Panc1 (cell line): ENCODE data around the gene GLIS1. TPM values are rescaled to one million over a fixed set of nuclear protein-coding genes. Genes with fewer than 3 reads are reported as not detected.

Source experiments
- ATAC-seq: fragments of 200-7000 bp; cut with Tn5 transposase; 2 replicates; pipeline ENCODE4 v1.9.1; 2020; ENCODE audit warnings: mild to moderate bottlenecking, moderate library complexity
- BruUV-seq: library from RNA; stranded (reverse); fragments of 400-500 nt; replicated peaks from 2 replicates; lab custom pipeline; 2021; lab: Mats Ljungman, UMichigan
- CTCF ChIA-PET: fragments of 300-600 bp; sonication (Branson Sonifier 250); formaldehyde crosslinking; loops from one replicate; lab custom pipeline; 2022; ENCODE audit warnings: antibody characterized with exemption; lab: Charles Lee
- POLR2A ChIA-PET: fragments of 300-600 bp; sonication (Branson Sonifier 250); formaldehyde crosslinking; loops from one replicate; lab custom pipeline; 2022; ENCODE audit warnings: antibody characterized with exemption; lab: Charles Lee
- DNase-seq: peaks from one replicate; pipeline ENCODE4 v3.0.0-alpha.2; 2010; ENCODE audit warnings: low read depth, low spot score
- H3K27ac ChIP-seq: 2 replicates; pipeline ENCODE4 v1.5.1; 2011; ENCODE audit warnings: mild to moderate bottlenecking, low read length, inconsistent platforms
- H3K27me3 ChIP-seq: fragments of 200-500 bp; sonication (Bioruptor generic); 2 replicates; pipeline ENCODE4 v1.6.0; 2014; ENCODE audit warnings: low read length, inconsistent platforms; ENCODE audit not compliant: control insufficient read depth, insufficient read depth
- H3K36me3 ChIP-seq: fragments of 200-500 bp; sonication (Bioruptor generic); 2 replicates; pipeline ENCODE4 v1.5.1; 2014; ENCODE audit warnings: inconsistent platforms, mild to moderate bottlenecking, low read length, moderate library complexity; ENCODE audit not compliant: control insufficient read depth, insufficient read depth
- H3K4me1 ChIP-seq: 2 replicates; pipeline ENCODE4 v1.5.1; 2011; ENCODE audit warnings: inconsistent platforms, mild to moderate bottlenecking, low read length, moderate library complexity; ENCODE audit not compliant: control insufficient read depth, insufficient read depth
- H3K4me3 ChIP-seq, 2 experiments: 2 replicates each; pipeline ENCODE4 v1.5.1; 2011 to 2012; ENCODE audit warnings: low read depth in 2 of 2, low read length in 2 of 2, mild to moderate bottlenecking in 2 of 2, inconsistent platforms in 1 of 2, moderate library complexity in 1 of 2
- H3K9me3 ChIP-seq: fragments of 200-500 bp; sonication (Bioruptor generic); 2 replicates; pipeline ENCODE4 v1.5.1; 2014; ENCODE audit warnings: low read depth, mild to moderate bottlenecking, inconsistent platforms, low read length, moderate library complexity; ENCODE audit not compliant: control insufficient read depth, insufficient read depth
- POLR2AphosphoS5 ChIP-seq: IDR thresholded peaks from 2 replicates; pipeline ENCODE4 v1.6.1; 2012; ENCODE audit warnings: mild to moderate bottlenecking, low read depth, low read length, moderate library complexity
- SIN3A ChIP-seq: IDR thresholded peaks from 2 replicates; pipeline ENCODE4 v1.6.1; 2012; ENCODE audit warnings: low read depth, mild to moderate bottlenecking, low read length, moderate library complexity, borderline replicate concordance; ENCODE audit not compliant: insufficient read depth
- TCF7L2 ChIP-seq: IDR thresholded peaks from 2 replicates; pipeline ENCODE4 v1.6.1; 2011; ENCODE audit warnings: mild to moderate bottlenecking, low read depth, low read length, inconsistent platforms
- in situ Hi-C: cut with HindIII; loops from 2 replicates; pipeline ENCODE4 v1.10.0; 2016; ENCODE audit warnings: low sequenced_read_pairs, low pct_unique_long_range_greater_than_20kb
- intact Hi-C: fragments of 100-400 bp; cut with micrococcal nuclease; formaldehyde crosslinking; loops from one replicate; pipeline ENCODE4 v1.10.0; 2022; ENCODE audit not compliant: unreplicated experiment
- total RNA-seq: library from RNA; stranded (reverse); gene quantifications from one replicate; pipeline ENCODE4 v1.2.1, GENCODE V29; 2021; ENCODE audit not compliant: unreplicated experiment
- TF ChIP-seq, protein P1 (sequence below), 2 experiments: IDR thresholded peaks; 2 replicates each; pipeline ENCODE4 v1.6.1; 2011 to 2012; ENCODE audit warnings: low read depth in 2 of 2, control low read depth in 1 of 2, low read length in 1 of 2, mild to moderate bottlenecking in 1 of 2, moderate library complexity in 1 of 2; ENCODE audit not compliant: insufficient read depth in 1 of 2
- TF ChIP-seq, protein P2 (sequence below): fragments of 450-650 bp; IDR thresholded peaks from 2 replicates; pipeline ENCODE4 v1.5.1; 2017; ENCODE audit warnings: mild to moderate bottlenecking

Gene GLIS1
- total RNA-seq, 1 experiment from 2014 or later: 0.28 TPM

DNA sequence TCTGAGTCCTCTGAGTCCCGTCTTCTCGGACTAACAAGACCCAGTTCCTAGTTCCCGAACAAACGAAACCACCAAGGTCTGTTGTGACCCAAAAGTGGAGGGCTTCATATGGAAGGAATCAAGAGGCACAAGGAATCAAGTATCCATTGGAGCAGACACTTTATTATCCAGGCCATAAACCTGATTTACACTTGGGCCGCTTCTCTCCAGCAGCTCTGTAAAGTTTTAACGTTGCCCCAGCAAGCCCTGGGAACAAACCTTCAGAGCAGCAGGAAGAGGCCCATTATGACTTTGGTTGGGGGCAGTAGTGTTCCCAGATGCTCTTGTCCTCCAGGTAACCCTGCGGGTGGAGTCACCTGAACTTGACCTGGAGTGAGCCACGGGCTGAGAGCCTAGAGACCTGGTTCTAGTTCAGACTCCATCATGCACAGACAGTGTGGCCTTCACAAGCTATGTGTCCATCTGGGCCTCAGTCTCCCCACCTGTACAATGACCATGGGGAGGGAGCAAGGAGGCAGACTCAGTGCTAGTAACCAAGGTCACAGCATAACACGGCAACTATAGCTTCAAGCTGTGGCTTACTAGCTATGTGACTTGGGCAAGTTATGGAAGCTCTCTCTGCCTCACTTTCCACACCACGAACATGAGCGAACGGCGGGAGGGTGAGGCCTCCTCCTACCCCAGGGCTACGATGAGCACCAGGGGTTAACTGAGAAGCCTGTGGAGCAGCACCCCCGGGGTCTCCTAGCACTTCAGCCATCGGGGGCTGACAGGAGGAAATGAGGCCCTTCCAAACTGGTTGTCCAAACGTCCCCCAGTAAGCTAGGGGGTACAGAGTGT lies 95.7 kb downstream of the GLIS1 start:
- CTCF ChIA-PET: no interaction called here

GRCh38 chr1:53642607-53643006 lies 96.4 kb downstream of the GLIS1 start:
- POLR2A ChIA-PET: no interaction called here
- in situ Hi-C loops (no loop called here), intact Hi-C loops (no loop called here)
- no TSS peak for BruUV-seq
- DNase-seq (no peak), ATAC-seq (no peak)
- Histone ChIP-seq H3K9me3 (no peaks in the 10 kb centered on the region), H3K4me1 (no peaks in the 10 kb centered on the region), H3K27ac (no peak overlapping the region), H3K36me3 (no peaks in the 10 kb centered on the region), H3K27me3 (peaks cover 6% of the 10 kb centered on the region), H3K4me3 (no peak overlapping the region)
- TF ChIP-seq TCF7L2 (no peak), POLR2AphosphoS5 (no peak), SIN3A (no peak)
- TF ChIP-seq, protein P1, sequence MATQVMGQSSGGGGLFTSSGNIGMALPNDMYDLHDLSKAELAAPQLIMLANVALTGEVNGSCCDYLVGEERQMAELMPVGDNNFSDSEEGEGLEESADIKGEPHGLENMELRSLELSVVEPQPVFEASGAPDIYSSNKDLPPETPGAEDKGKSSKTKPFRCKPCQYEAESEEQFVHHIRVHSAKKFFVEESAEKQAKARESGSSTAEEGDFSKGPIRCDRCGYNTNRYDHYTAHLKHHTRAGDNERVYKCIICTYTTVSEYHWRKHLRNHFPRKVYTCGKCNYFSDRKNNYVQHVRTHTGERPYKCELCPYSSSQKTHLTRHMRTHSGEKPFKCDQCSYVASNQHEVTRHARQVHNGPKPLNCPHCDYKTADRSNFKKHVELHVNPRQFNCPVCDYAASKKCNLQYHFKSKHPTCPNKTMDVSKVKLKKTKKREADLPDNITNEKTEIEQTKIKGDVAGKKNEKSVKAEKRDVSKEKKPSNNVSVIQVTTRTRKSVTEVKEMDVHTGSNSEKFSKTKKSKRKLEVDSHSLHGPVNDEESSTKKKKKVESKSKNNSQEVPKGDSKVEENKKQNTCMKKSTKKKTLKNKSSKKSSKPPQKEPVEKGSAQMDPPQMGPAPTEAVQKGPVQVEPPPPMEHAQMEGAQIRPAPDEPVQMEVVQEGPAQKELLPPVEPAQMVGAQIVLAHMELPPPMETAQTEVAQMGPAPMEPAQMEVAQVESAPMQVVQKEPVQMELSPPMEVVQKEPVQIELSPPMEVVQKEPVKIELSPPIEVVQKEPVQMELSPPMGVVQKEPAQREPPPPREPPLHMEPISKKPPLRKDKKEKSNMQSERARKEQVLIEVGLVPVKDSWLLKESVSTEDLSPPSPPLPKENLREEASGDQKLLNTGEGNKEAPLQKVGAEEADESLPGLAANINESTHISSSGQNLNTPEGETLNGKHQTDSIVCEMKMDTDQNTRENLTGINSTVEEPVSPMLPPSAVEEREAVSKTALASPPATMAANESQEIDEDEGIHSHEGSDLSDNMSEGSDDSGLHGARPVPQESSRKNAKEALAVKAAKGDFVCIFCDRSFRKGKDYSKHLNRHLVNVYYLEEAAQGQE (IDR thresholded peaks at IDR 0.05; ENCODE audit: insufficient read depth in 1 of 2, low read depth in 2 of 2, low read length in 1 of 2): no peak
- TF ChIP-seq, protein P2, sequence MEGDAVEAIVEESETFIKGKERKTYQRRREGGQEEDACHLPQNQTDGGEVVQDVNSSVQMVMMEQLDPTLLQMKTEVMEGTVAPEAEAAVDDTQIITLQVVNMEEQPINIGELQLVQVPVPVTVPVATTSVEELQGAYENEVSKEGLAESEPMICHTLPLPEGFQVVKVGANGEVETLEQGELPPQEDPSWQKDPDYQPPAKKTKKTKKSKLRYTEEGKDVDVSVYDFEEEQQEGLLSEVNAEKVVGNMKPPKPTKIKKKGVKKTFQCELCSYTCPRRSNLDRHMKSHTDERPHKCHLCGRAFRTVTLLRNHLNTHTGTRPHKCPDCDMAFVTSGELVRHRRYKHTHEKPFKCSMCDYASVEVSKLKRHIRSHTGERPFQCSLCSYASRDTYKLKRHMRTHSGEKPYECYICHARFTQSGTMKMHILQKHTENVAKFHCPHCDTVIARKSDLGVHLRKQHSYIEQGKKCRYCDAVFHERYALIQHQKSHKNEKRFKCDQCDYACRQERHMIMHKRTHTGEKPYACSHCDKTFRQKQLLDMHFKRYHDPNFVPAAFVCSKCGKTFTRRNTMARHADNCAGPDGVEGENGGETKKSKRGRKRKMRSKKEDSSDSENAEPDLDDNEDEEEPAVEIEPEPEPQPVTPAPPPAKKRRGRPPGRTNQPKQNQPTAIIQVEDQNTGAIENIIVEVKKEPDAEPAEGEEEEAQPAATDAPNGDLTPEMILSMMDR: no peak
- CTCF ChIA-PET: no interaction called here

More for the DNA sequence above, 95.7 kb downstream of the GLIS1 start:
- BruUV-seq: no TSS peak
- DNase-seq (no peak), ATAC-seq (no peak)
- TF ChIP-seq, protein P2: no peak
- TF ChIP-seq POLR2AphosphoS5 (no peak), SIN3A (no peak), TCF7L2 (no peak)
- TF ChIP-seq, protein P1 (IDR thresholded peaks at IDR 0.05; ENCODE audit: insufficient read depth in 1 of 2, low read depth in 2 of 2, low read length in 1 of 2): no peak
- intact Hi-C loops (no loop called here), in situ Hi-C loops (no loop called here)
- peaks cover 6% of the 10 kb centered on the region for H3K27me3 ChIP-seq
- H3K4me1 ChIP-seq: no peaks in the 10 kb centered on the region
- POLR2A ChIA-PET: no interaction called here
- H3K27ac ChIP-seq: no peak overlapping the region
- no peak overlapping the region for H3K4me3 ChIP-seq
- H3K9me3 ChIP-seq: no peaks in the 10 kb centered on the region
- H3K36me3 ChIP-seq: no peaks in the 10 kb centered on the region
